ENCODE data around the gene NKX1-2.

NKX1-2 gene

GRCh38 chr10:124465777-124466488, 16.1 kb upstream of the NKX1-2 start:
- Mint-ChIP-seq H3K27me3 (no peaks in the 10 kb centered on the region), H3K4me3 (no peak overlapping the region), H3K9me3 (no peaks in the 10 kb centered on the region), H3K4me1 (ENCODE audit: low read depth) (peaks cover 30% of the 10 kb centered on the region), H3K36me3 (ENCODE audit: low read depth) (no peaks in the 10 kb centered on the region), H3K27ac (no peak overlapping the region)

- Mint-ChIP-seq H3K36me3 (ENCODE audit: low read depth) (no peaks in the 10 kb centered on the region), H3K9me3 (no peaks in the 10 kb centered on the region), H3K27me3 (no peaks in the 10 kb centered on the region), H3K27ac (peak overlapping the region; percentile 47), H3K4me3 (no peak overlapping the region), H3K4me1 (ENCODE audit: low read depth) (peaks cover 30% of the 10 kb centered on the region)
Observed at GRCh38 chr10:124465003-124465776, 15.4 kb upstream of the NKX1-2 start.

GRCh38 chr10:124464028-124464965, 14.5 kb upstream of the NKX1-2 start:
- Mint-ChIP-seq H3K27me3 (no peaks in the 10 kb centered on the region), H3K4me1 (ENCODE audit: low read depth) (peaks cover 30% of the 10 kb centered on the region), H3K27ac (peak overlapping the region; percentile 47), H3K9me3 (no peaks in the 10 kb centered on the region), H3K4me3 (no peak overlapping the region), H3K36me3 (ENCODE audit: low read depth) (no peaks in the 10 kb centered on the region)

GRCh38 chr10:124462348-124462695, 12.5 kb upstream of the NKX1-2 start:
- Mint-ChIP-seq H3K27me3 (no peaks in the 10 kb centered on the region), H3K27ac (peak overlapping the region; percentile 40), H3K4me1 (ENCODE audit: low read depth) (peaks cover 30% of the 10 kb centered on the region), H3K4me3 (peak overlapping the region; percentile 86), H3K36me3 (ENCODE audit: low read depth) (no peaks in the 10 kb centered on the region), H3K9me3 (no peaks in the 10 kb centered on the region)

DNA sequence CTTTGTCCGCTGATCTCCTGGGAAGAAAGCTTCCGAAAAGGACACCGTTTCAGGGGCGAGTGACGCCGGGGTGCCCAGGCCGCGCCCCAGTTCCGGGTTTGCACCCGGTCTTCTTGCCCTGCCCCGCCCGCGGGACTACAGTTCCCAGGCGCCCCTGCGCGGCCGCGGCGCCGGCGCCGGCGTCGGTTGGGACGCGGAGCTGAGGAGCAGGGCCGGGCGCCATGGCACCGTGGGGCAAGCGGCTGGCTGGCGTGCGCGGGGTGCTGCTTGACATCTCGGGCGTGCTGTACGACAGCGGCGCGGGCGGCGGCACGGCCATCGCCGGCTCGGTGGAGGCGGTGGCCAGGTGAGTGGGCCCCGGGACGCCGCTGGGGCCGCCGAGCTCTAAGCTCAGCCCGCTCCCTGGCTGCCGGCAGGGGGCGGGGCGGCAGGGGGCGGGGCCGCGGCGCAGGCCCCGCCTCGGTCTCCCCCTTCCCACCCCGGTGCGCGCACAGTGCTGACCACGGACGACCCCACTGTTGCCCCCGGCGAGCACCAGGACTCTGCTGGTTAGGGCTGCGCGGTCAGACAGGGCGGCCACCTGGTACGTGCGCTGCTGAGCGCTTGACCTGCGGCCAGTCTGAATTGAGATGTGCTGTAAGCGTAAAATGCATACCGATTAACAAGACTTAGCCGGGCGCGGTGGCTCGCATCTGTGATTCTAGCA, 12.0 kb upstream of the NKX1-2 start, which contains the start of gene LHPP:
LHPP (plus strand) TSS at position 182 of the 706 bp plus-strand sequence; CDS start at position 222, 40 bp downstream.
- H3K36me3 Mint-ChIP-seq (ENCODE audit: low read depth): no peaks in the 10 kb centered on the region
- H3K4me1 Mint-ChIP-seq (ENCODE audit: low read depth): peaks cover 30% of the 10 kb centered on the region
- peak within 1 kb of the TSS; percentile 86 for H3K4me3 Mint-ChIP-seq
- H3K27ac Mint-ChIP-seq: peak within 1 kb of the TSS; percentile 80
- H3K27me3 Mint-ChIP-seq: no peaks in the 10 kb centered on the region
- no peaks in the 10 kb centered on the region for H3K9me3 Mint-ChIP-seq

GRCh38 chr10:124460144-124460543, 10.3 kb upstream of the NKX1-2 start:
- Mint-ChIP-seq H3K27ac (no peak overlapping the region), H3K27me3 (peaks cover 15% of the 10 kb centered on the region)

GRCh38 chr10:124459395-124459794, 9.6 kb upstream of the NKX1-2 start:
- H3K4me1 Mint-ChIP-seq (ENCODE audit: low read depth): peaks cover 12% of the 10 kb centered on the region
- no peaks in the 10 kb centered on the region for H3K36me3 Mint-ChIP-seq (ENCODE audit: low read depth)
- H3K27me3 Mint-ChIP-seq: peaks cover 21% of the 10 kb centered on the region
- no peak overlapping the region for H3K4me3 Mint-ChIP-seq
- no peak overlapping the region for H3K27ac Mint-ChIP-seq
- H3K9me3 Mint-ChIP-seq: no peaks in the 10 kb centered on the region

More at GRCh38 chr10:124460144-124460543, 10.3 kb upstream of the NKX1-2 start:
- H3K4me3 Mint-ChIP-seq: no peak overlapping the region
- H3K4me1 Mint-ChIP-seq (ENCODE audit: low read depth): peaks cover 19% of the 10 kb centered on the region
- H3K36me3 Mint-ChIP-seq (ENCODE audit: low read depth): no peaks in the 10 kb centered on the region
- H3K9me3 Mint-ChIP-seq: no peaks in the 10 kb centered on the region

- no peak overlapping the region for H3K4me3 Mint-ChIP-seq
- peaks cover 10% of the 10 kb centered on the region for H3K4me1 Mint-ChIP-seq (ENCODE audit: low read depth)
- no peaks in the 10 kb centered on the region for H3K36me3 Mint-ChIP-seq (ENCODE audit: low read depth)
- no peaks in the 10 kb centered on the region for H3K9me3 Mint-ChIP-seq
- H3K27ac Mint-ChIP-seq: no peak overlapping the region
- peaks cover 25% of the 10 kb centered on the region for H3K27me3 Mint-ChIP-seq
Observed at GRCh38 chr10:124458889-124459288, 9.1 kb upstream of the NKX1-2 start.

GRCh38 chr10:124458473-124458872, 8.6 kb upstream of the NKX1-2 start:
- Mint-ChIP-seq H3K27me3 (peaks cover 29% of the 10 kb centered on the region), H3K27ac (no peak overlapping the region), H3K4me3 (no peak overlapping the region), H3K4me1 (ENCODE audit: low read depth) (peaks cover 10% of the 10 kb centered on the region), H3K9me3 (no peaks in the 10 kb centered on the region), H3K36me3 (ENCODE audit: low read depth) (no peaks in the 10 kb centered on the region)

- no peaks in the 10 kb centered on the region for H3K9me3 Mint-ChIP-seq
- H3K4me3 Mint-ChIP-seq: no peak overlapping the region
Observed at GRCh38 chr10:124455441-124455840, 5.6 kb upstream of the NKX1-2 start.

GRCh38 chr10:124453960-124454610, 4.2 kb upstream of the NKX1-2 start:
- no peak overlapping the region for H3K27ac Mint-ChIP-seq
- peaks cover 63% of the 10 kb centered on the region for H3K27me3 Mint-ChIP-seq
- H3K4me1 Mint-ChIP-seq (ENCODE audit: low read depth): peaks cover 12% of the 10 kb centered on the region
- no peak overlapping the region for H3K4me3 Mint-ChIP-seq
- no peaks in the 10 kb centered on the region for H3K9me3 Mint-ChIP-seq
- H3K36me3 Mint-ChIP-seq (ENCODE audit: low read depth): no peaks in the 10 kb centered on the region

More at GRCh38 chr10:124455441-124455840, 5.6 kb upstream of the NKX1-2 start:
- Mint-ChIP-seq H3K27ac (no peak overlapping the region), H3K4me1 (ENCODE audit: low read depth) (peaks cover 5% of the 10 kb centered on the region), H3K36me3 (ENCODE audit: low read depth) (no peaks in the 10 kb centered on the region), H3K27me3 (peaks cover 55% of the 10 kb centered on the region)

GRCh38 chr10:124451276-124451675, 1.4 kb upstream of the NKX1-2 start:
- Mint-ChIP-seq H3K27ac (no peak overlapping the region), H3K4me1 (ENCODE audit: low read depth) (peaks cover 22% of the 10 kb centered on the region), H3K27me3 (peaks cover 86% of the 10 kb centered on the region), H3K4me3 (no peak overlapping the region), H3K36me3 (ENCODE audit: low read depth) (no peaks in the 10 kb centered on the region), H3K9me3 (no peaks in the 10 kb centered on the region)

DNA sequence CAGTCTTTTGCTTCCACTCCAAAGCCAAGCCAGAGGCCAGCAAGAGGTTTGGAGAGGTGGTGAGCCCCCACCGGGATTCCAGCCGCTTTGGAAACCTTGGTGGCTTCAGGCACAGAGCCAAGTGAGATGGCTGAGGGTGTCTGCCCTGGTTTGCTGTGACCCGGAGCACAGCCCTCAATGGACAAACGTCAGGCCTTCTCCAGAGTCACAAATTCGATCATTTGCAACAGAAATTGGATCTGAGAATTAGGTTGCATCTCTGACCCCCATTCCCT, 885 bp upstream of the NKX1-2 start:
- Mint-ChIP-seq H3K4me1 (ENCODE audit: low read depth) (peaks cover 22% of the 10 kb centered on the region), H3K4me3 (no peak overlapping the region), H3K9me3 (no peaks in the 10 kb centered on the region), H3K27me3 (peaks cover 86% of the 10 kb centered on the region), H3K27ac (no peak overlapping the region), H3K36me3 (ENCODE audit: low read depth) (no peaks in the 10 kb centered on the region)

Measured in stimulated activated naive CD8-positive, alpha-beta T cell treated with anti-CD3 and anti-CD28 coated beads, Interleukin-15, Interleukin-2, amounts not matched to agents 100 ng/mL and 50 ng/mL, for 24 hours (primary cell).